Adrenal gland (tissue), 12 donors: ENCODE measurements around the gene UGT1A3. TPM values are rescaled to one million over a fixed set of nuclear protein-coding genes. Genes with fewer than 3 reads are reported as not detected.

Experiments used
- DNase-seq, 7 donors: peaks; one replicate each; pipeline ENCODE4 v3.0.0-alpha.2; 2019 to 2020
- H3K27ac ChIP-seq, 5 donors: fragments of 200-600 bp; sonication (generic) in 4 of 5; 1 replicate in 3 of 5; 2 replicates in 2 of 5; pipeline versions ENCODE4 v1.5.1 to v1.8.0; 2016 to 2020; ENCODE audit warnings: mild to moderate bottlenecking in 1 of 5
- H3K27me3 ChIP-seq: fragments of 200-600 bp; 2 replicates; pipeline ENCODE4 v1.8.0; 2021
- H3K36me3 ChIP-seq, 2 donors: fragments of 200-600 bp; replicated peaks in 1 of 2; 1 replicate in 1 of 2; 2 replicates in 1 of 2; pipeline versions ENCODE4 v1.5.1 to v1.8.0; 2018 to 2022
- H3K4me1 ChIP-seq, 2 donors: fragments of 200-600 bp; replicated peaks in 1 of 2; 1 replicate in 1 of 2; 2 replicates in 1 of 2; pipeline versions ENCODE4 v1.5.1 to v1.8.0; 2018 to 2021
- H3K4me3 ChIP-seq, 4 donors: fragments of 200-600 bp; sonication (generic) in 3 of 4; one replicate each; pipeline ENCODE4 v1.5.1; 2016 to 2018
- H3K9me3 ChIP-seq, 3 donors: fragments of 200-600 bp; sonication (generic) in 1 of 3; replicated peaks in 1 of 3; 1 replicate in 2 of 3; 2 replicates in 1 of 3; pipeline versions ENCODE4 v1.5.1 to v1.8.0; 2016 to 2021
- POLR2A ChIP-seq, 2 donors: fragments of 450-650 bp; IDR thresholded peaks; one replicate each; pipeline ENCODE4 v1.6.1; 2017; ENCODE audit warnings: antibody characterized with exemption in 2 of 2, mild to moderate bottlenecking in 2 of 2, moderate library complexity in 1 of 2
- WGBS, 4 donors: extraction: QIAGEN DNeasy Blood & Tissue Kit in 2 of 4; methylation state at CpG; one replicate each; pipeline versions ENCODE4 v1.1.5 to v1.1.7; 2013 to 2017; 5-methylcytosine and 5-hydroxymethylcytosine counted together
- intact Hi-C, 2 donors: fragments of 100-400 bp; cut with DNase I; formaldehyde crosslinking; loops; one replicate each; pipeline versions ENCODE4 v1.14.1 to v1.15.0; 2022 to 2023
- polyA plus RNA-seq, 3 donors: library from polyadenylated mRNA; stranded (reverse); fragments of 200-250 nt in 2 of 3; fragments of 350-450 nt in 1 of 3; fragmentation: Illumina TruSeq in 1 of 3; extraction: RNeasy Lipid Tissue Mini Kit (QIAGEN cat#74804) in 1 of 3; gene quantifications; one replicate each; pipeline ENCODE4 v1.2.3, GENCODE V29; 2013 to 2014
- total RNA-seq, 9 donors: library from RNA; depleted of rRNA in 4 of 9; stranded (reverse); fragments of >200 nt in 4 of 9; fragments of 120-200 nt in 1 of 9; fragmentation: NEBNext Ultra II Directional in 1 of 9; extraction: Animal tissue kit (Norgen Biotek cat#: 25700) in 1 of 9; gene quantifications; one replicate each; pipeline versions ENCODE4 v1.1.0 to v1.2.4, GENCODE V29; 2013 to 2023
- TF ChIP-seq, protein P1 (sequence below), 6 experiments: fragments of 450-650 bp in 4 of 6; fragments of 200-600 bp in 2 of 6; sonication (generic) in 1 of 6; IDR thresholded peaks; 1 replicate in 5 of 6; 2 replicates in 1 of 6; pipeline versions ENCODE4 v1.5.1 to v1.8.0; 2016 to 2021; ENCODE audit warnings: antibody characterized with exemption in 6 of 6, mild to moderate bottlenecking in 2 of 6, moderate library complexity in 1 of 6
- donor health status: healthy with polysubstance abuse.
- donor health status: Bipolar disorder and iron deficiency.
- donor health status: DM: yes; HTN: yes; CAD: no.
- donor health status: DM: no; HTN: no; CAD: no.
- donor health status: DM: no; HTN: no; CAD: no.
- donor health status: DM: yes; HTN: yes; CAD: no.

UGT1A3 gene
- total and polyA plus RNA-seq, 12 donors: not detected

DNA sequence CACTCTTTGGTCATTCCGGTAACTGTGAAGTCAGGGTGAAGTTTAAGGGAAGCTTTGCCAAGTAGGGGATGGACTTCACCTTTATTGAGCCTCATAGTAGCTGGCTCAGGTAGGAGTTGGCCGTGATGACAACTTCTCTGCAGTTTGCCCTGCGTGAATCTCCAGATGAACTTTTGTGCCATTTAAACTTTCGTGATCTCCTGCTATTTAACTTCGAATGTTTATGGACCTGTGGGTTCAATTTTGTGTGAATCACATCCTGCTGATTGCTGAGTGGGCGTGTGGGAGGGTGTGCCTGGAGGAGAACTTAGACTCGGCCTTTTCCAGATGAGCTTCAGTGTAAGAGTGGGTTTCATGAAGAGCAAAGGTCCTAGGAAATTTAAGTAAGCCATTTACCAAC is 35.4 kb downstream of the UGT1A3 start:
- Histone ChIP-seq H3K9me3 (no peaks in the 10 kb centered on the region), H3K27ac (no peak overlapping the region), H3K4me1 (no peaks in the 10 kb centered on the region), H3K36me3 (no peaks in the 10 kb centered on the region), H3K4me3 (no peak overlapping the region), H3K27me3 (peaks cover 7% of the 10 kb centered on the region)
- 68 to 89% (median 71%) methylated on average over 7 of the region's 7 CpGs for WGBS, 4 donors
- no peak for TF ChIP-seq POLR2A (IDR thresholded peaks at IDR 0.05)
- TF ChIP-seq, protein P1, sequence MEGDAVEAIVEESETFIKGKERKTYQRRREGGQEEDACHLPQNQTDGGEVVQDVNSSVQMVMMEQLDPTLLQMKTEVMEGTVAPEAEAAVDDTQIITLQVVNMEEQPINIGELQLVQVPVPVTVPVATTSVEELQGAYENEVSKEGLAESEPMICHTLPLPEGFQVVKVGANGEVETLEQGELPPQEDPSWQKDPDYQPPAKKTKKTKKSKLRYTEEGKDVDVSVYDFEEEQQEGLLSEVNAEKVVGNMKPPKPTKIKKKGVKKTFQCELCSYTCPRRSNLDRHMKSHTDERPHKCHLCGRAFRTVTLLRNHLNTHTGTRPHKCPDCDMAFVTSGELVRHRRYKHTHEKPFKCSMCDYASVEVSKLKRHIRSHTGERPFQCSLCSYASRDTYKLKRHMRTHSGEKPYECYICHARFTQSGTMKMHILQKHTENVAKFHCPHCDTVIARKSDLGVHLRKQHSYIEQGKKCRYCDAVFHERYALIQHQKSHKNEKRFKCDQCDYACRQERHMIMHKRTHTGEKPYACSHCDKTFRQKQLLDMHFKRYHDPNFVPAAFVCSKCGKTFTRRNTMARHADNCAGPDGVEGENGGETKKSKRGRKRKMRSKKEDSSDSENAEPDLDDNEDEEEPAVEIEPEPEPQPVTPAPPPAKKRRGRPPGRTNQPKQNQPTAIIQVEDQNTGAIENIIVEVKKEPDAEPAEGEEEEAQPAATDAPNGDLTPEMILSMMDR (IDR thresholded peaks at IDR 0.05): no peak
- intact Hi-C loops: no loop called here
- DNase-seq: no peak

DNA sequence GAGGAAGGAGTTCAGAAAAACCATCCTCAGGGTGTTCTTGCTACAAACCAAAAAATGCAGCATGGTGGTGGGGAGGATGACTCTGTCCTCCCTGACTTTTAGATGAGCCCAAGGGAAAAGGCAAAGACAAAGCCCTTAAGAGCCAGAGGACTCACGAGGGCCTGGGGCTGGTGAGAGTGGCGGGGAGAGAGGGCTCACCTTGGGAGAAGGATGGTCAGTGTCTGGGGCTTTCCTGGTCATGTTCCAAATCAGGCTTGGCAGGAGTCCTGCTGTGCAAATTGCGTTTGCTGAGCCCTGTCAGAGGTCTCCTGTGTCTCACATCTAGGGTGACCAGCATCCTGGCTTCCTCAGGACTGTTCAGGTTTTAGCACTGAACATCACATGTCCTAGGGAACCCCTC is 35.9 kb downstream of the UGT1A3 start:
- no peak overlapping the region for H3K27ac ChIP-seq
- H3K4me1 ChIP-seq: no peaks in the 10 kb centered on the region

DNA sequence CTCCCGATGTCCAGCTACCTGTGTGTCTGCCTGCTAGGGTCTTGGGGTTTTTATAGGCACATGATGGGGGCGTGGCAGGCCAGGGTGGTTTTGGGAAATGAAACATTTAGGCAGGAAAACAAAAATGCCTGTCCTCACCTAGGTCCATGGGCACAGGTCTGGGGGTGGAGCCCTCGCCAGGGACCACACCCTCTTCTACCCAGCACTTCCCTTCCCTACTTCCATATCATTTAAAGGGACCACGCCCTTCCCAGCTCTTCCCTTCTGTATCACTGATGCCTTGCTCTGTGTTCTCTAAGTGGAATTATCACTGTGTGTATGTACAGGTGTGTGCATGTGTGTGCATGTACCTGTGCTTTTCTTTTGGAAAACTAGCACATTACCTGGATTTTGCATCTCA is 37.6 kb downstream of the UGT1A3 start:
- intact Hi-C loops: no loop called here
- Histone ChIP-seq H3K4me3 (no peak overlapping the region), H3K36me3 (no peaks in the 10 kb centered on the region), H3K9me3 (no peaks in the 10 kb centered on the region), H3K27ac (no peak overlapping the region), H3K4me1 (no peaks in the 10 kb centered on the region), H3K27me3 (peaks cover 7% of the 10 kb centered on the region)
- DNase-seq: no peak
- no peak for TF ChIP-seq POLR2A (IDR thresholded peaks at IDR 0.05)
- TF ChIP-seq, protein P1 (IDR thresholded peaks at IDR 0.05): no peak
- WGBS, 4 donors: 68 to 75% (median 72%) methylated on average over 4 of the region's 4 CpGs

More for the DNA sequence above, 35.9 kb downstream of the UGT1A3 start:
- Histone ChIP-seq H3K27me3 (peaks cover 7% of the 10 kb centered on the region), H3K36me3 (no peaks in the 10 kb centered on the region), H3K4me3 (no peak overlapping the region), H3K9me3 (no peaks in the 10 kb centered on the region)
- intact Hi-C loops: no loop called here
- DNase-seq: no peak
- WGBS, 4 donors: 38 to 59% (median 53%) methylated on average over 3 of the region's 3 CpGs
- no peak for TF ChIP-seq POLR2A (IDR thresholded peaks at IDR 0.05)
- TF ChIP-seq, protein P1 (IDR thresholded peaks at IDR 0.05): no peak

DNA sequence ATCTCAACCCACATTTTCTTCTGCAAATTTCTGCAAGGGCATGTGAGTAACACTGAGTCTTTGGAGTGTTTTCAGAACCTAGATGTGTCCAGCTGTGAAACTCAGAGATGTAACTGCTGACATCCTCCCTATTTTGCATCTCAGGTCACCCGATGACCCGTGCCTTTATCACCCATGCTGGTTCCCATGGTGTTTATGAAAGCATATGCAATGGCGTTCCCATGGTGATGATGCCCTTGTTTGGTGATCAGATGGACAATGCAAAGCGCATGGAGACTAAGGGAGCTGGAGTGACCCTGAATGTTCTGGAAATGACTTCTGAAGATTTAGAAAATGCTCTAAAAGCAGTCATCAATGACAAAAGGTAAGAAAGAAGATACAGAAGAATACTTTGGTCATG is 39.2 kb downstream of the UGT1A3 start:
- Histone ChIP-seq H3K4me1 (no peaks in the 10 kb centered on the region), H3K27me3 (peaks cover 7% of the 10 kb centered on the region), H3K36me3 (no peaks in the 10 kb centered on the region), H3K4me3 (no peak overlapping the region), H3K9me3 (no peaks in the 10 kb centered on the region), H3K27ac (no peak overlapping the region)
- TF ChIP-seq, protein P1 (IDR thresholded peaks at IDR 0.05): no peak
- 73 to 83% (median 76%) methylated on average over 4 of the region's 4 CpGs for WGBS, 4 donors
- intact Hi-C loops: no loop called here
- no peak for DNase-seq
